Esophagus muscularis mucosa (tissue), 4 donors: Measurements from ENCODE around the gene SYT6. TPM values are rescaled to one million over a fixed set of nuclear protein-coding genes. Genes with fewer than 3 reads are reported as not detected.

Experiments
- DNase-seq: peaks from one replicate; pipeline ENCODE4 v3.0.0-alpha.2; 2017; ENCODE audit errors: extremely low spot score
- H3K27ac ChIP-seq, 4 donors: fragments of 200-600 bp; sonication (generic); replicated peaks in 1 of 4; 1 replicate in 3 of 4; 2 replicates in 1 of 4; pipeline ENCODE4 v1.5.1; 2016 to 2019; ENCODE audit warnings: mild to moderate bottlenecking in 1 of 4
- H3K27me3 ChIP-seq, 4 donors: fragments of 200-600 bp; sonication (generic); one replicate each; pipeline versions ENCODE4 v1.5.1 to v1.6.0; 2016 to 2019
- H3K36me3 ChIP-seq, 4 donors: fragments of 200-600 bp; sonication (generic); one replicate each; pipeline ENCODE4 v1.5.1; 2016 to 2019
- H3K4me1 ChIP-seq, 4 donors: fragments of 200-600 bp; sonication (generic); one replicate each; pipeline ENCODE4 v1.5.1; 2016 to 2019
- H3K4me3 ChIP-seq, 4 donors: fragments of 200-600 bp; sonication (generic); 1 replicate in 2 of 4; 2 replicates in 2 of 4; pipeline ENCODE4 v1.5.1; 2016 to 2019; ENCODE audit warnings: mild to moderate bottlenecking in 4 of 4, moderate library complexity in 1 of 4
- H3K9me3 ChIP-seq, 4 donors: fragments of 200-600 bp; sonication (generic); 1 replicate in 3 of 4; 2 replicates in 1 of 4; pipeline ENCODE4 v1.5.1; 2016 to 2019
- CTCF ChIP-seq, 3 experiments: fragments of 200-600 bp in 2 of 3; fragments of 450-650 bp in 1 of 3; sonication (generic) in 2 of 3; IDR thresholded peaks; one replicate each; pipeline ENCODE4 v1.5.1; 2017 to 2019; ENCODE audit warnings: antibody characterized with exemption in 3 of 3, mild to moderate bottlenecking in 2 of 3, moderate library complexity in 1 of 3
- EP300 ChIP-seq: sonication (generic); formaldehyde crosslinking; IDR thresholded peaks from one replicate; pipeline ENCODE4 v1.6.1; 2017; ENCODE audit warnings: antibody characterized with exemption
- POLR2A ChIP-seq: fragments of 450-650 bp; IDR thresholded peaks from one replicate; pipeline ENCODE4 v1.6.1; 2017; ENCODE audit warnings: antibody characterized with exemption, moderate library complexity, mild to moderate bottlenecking, low read depth
- POLR2AphosphoS5 ChIP-seq, 2 donors: sonication (generic); formaldehyde crosslinking; IDR thresholded peaks; one replicate each; pipeline ENCODE4 v1.6.1; 2017; ENCODE audit warnings: antibody characterized with exemption in 2 of 2
- WGBS: methylation state at CpG from one replicate; pipeline ENCODE4 v1.1.5; 2018; 5-methylcytosine and 5-hydroxymethylcytosine counted together
- intact Hi-C: fragments of 100-400 bp; cut with DNase I; formaldehyde crosslinking; loops from one replicate; pipeline ENCODE4 v1.15.1; 2023
- total RNA-seq, 4 donors: library from RNA; depleted of rRNA; stranded (reverse); fragments of >200 nt; gene quantifications; one replicate each; pipeline versions ENCODE4 v1.1.0 to v1.2.1, GENCODE V29; 2016

SYT6 gene
- total RNA-seq, 4 donors from 2014 or later = 0.06 to 0.83 TPM; not detected in 2

GRCh38 chr1:114082304-114082630 lies 71.4 kb downstream of the SYT6 start:
- intact Hi-C loops = no loop called here
- Histone ChIP-seq H3K4me1 (peaks cover 8 to 21% (median 18%) of the 10 kb centered on the region in 4 donors), H3K27me3 (no peaks in the 10 kb centered on the region), H3K36me3 (no peaks in the 10 kb centered on the region), H3K9me3 (no peaks in the 10 kb centered on the region), H3K4me3 (no peak overlapping the region), H3K27ac (no peak overlapping the region)
- 73% methylated on average over 2 of the region's 2 CpGs for WGBS
- no peak for DNase-seq
- TF ChIP-seq POLR2A = no peak
- TF ChIP-seq CTCF (IDR thresholded peaks at IDR 0.05) = no peak
- TF ChIP-seq EP300 = no peak
- TF ChIP-seq POLR2AphosphoS5 (IDR thresholded peaks at IDR 0.05) = no peak

- Histone ChIP-seq H3K9me3 (no peaks in the 10 kb centered on the region), H3K27ac (peak overlapping the region in 1 of 4 donors; percentile 39)
- intact Hi-C loops = no loop called here
These were observed 72.0 kb downstream of the SYT6 start for GRCh38 chr1:114081437-114082303.

GRCh38 chr1:114080511-114081436 lies 72.9 kb downstream of the SYT6 start:
- Histone ChIP-seq H3K9me3 (no peaks in the 10 kb centered on the region), H3K36me3 (no peaks in the 10 kb centered on the region), H3K4me1 (peaks cover 8 to 21% (median 18%) of the 10 kb centered on the region in 4 donors), H3K4me3 (no peak overlapping the region), H3K27ac (peak overlapping the region in 1 of 4 donors; percentile 39), H3K27me3 (no peaks in the 10 kb centered on the region)
- TF ChIP-seq POLR2AphosphoS5 (IDR thresholded peaks at IDR 0.05) (no peak), POLR2A (no peak), CTCF (IDR thresholded peaks at IDR 0.05) (no peak), EP300 (no peak)
- no peak for DNase-seq
- intact Hi-C loops = no loop called here
- 80% methylated on average over 12 of the region's 13 CpGs for WGBS

More at GRCh38 chr1:114081437-114082303, 72.0 kb downstream of the SYT6 start:
- no peak overlapping the region for H3K4me3 ChIP-seq
- WGBS = 40% methylated on average over 12 of the region's 17 CpGs
- TF ChIP-seq EP300 = no peak
- no peak for TF ChIP-seq POLR2A
- no peaks in the 10 kb centered on the region for H3K27me3 ChIP-seq
- no peak for DNase-seq
- H3K36me3 ChIP-seq = no peaks in the 10 kb centered on the region
- peaks cover 8 to 21% (median 18%) of the 10 kb centered on the region in 4 donors for H3K4me1 ChIP-seq

GRCh38 chr1:114079596-114080190 lies 74.0 kb downstream of the SYT6 start:
- intact Hi-C loops = no loop called here
- H3K4me3 ChIP-seq = no peak overlapping the region
- TF ChIP-seq EP300 = no peak
- no peak for TF ChIP-seq POLR2AphosphoS5 (IDR thresholded peaks at IDR 0.05)
- no peak for TF ChIP-seq CTCF (IDR thresholded peaks at IDR 0.05)
- TF ChIP-seq POLR2A = no peak
- no peaks in the 10 kb centered on the region for H3K36me3 ChIP-seq
- WGBS = 84% methylated on average over 5 of the region's 5 CpGs
- peaks cover 8 to 21% (median 18%) of the 10 kb centered on the region in 4 donors for H3K4me1 ChIP-seq
- no peaks in the 10 kb centered on the region for H3K9me3 ChIP-seq
- H3K27me3 ChIP-seq = no peaks in the 10 kb centered on the region
- H3K27ac ChIP-seq = no peak overlapping the region
- no peak for DNase-seq
